ENCODE measurements around the gene TRIM47.

The TRIM47 gene

GRCh38 chr17:75845058-75845711 lies 33.2 kb downstream of the TRIM47 start:
- DNase-seq = no peak

- no peak for DNase-seq
Observed at GRCh38 chr17:75844530-75845057, 33.8 kb downstream of the TRIM47 start.

- no peak for DNase-seq
Observed at GRCh38 chr17:75843577-75844529, 34.5 kb downstream of the TRIM47 start, which contains the start of gene UNC13D. TSS of gene UNC13D (minus strand) at chr17:75844404. CDS start at chr17:75844337, 67 bp downstream.

GRCh38 chr17:75842963-75843576 lies 35.3 kb downstream of the TRIM47 start:
- no peak for DNase-seq

GRCh38 chr17:75842411-75842810 lies 36.0 kb downstream of the TRIM47 start:
- no peak for DNase-seq

GRCh38 chr17:75840799-75841164 lies 37.6 kb downstream of the TRIM47 start:
- no peak for DNase-seq

- no peak for DNase-seq
Observed at GRCh38 chr17:75839942-75840798, 38.2 kb downstream of the TRIM47 start.

GRCh38 chr17:75838410-75838809 lies 40.0 kb downstream of the TRIM47 start:
- no peak for DNase-seq

- no peak for DNase-seq
Observed at GRCh38 chr17:75837899-75838298, 40.5 kb downstream of the TRIM47 start.

GRCh38 chr17:75836605-75837004 lies 41.8 kb downstream of the TRIM47 start:
- no peak for DNase-seq

- DNase-seq = no peak
Observed at GRCh38 chr17:75835654-75835987, 42.8 kb downstream of the TRIM47 start.

GRCh38 chr17:75834928-75835653 lies 43.3 kb downstream of the TRIM47 start:
- no peak for DNase-seq

GRCh38 chr17:75834279-75834920 lies 44.0 kb downstream of the TRIM47 start:
- DNase-seq = no peak

GRCh38 chr17:75832652-75833400 lies 45.6 kb downstream of the TRIM47 start:
- DNase-seq = no peak

GRCh38 chr17:75832164-75832651 lies 46.2 kb downstream of the TRIM47 start:
- DNase-seq = no peak

- DNase-seq = no peak
Observed at GRCh38 chr17:75831032-75831571, 47.3 kb downstream of the TRIM47 start.

- no peak for DNase-seq
Observed at GRCh38 chr17:75830164-75831031, 48.0 kb downstream of the TRIM47 start.

- DNase-seq = no peak
Observed at GRCh38 chr17:75829747-75830146, 48.6 kb downstream of the TRIM47 start.

GRCh38 chr17:75828741-75829140 lies 49.6 kb downstream of the TRIM47 start:
- no peak for DNase-seq

All from amniotic stem cell (primary cell).